Limb (tissue), 2 donors: Measurements from ENCODE around the gene RAMP1.
"Not testable (repeated sequence)": the region's sequence is repeated elsewhere in the genome, so short reads cannot be mapped to it uniquely, and the experiment has no call there.

Experiments
- DNase-seq, 2 donors: peaks; one replicate each; pipeline ENCODE4 v3.0.0-alpha.2; 2016; ENCODE audit errors: extremely low spot score in 2 of 2

RAMP1 gene

DNA sequence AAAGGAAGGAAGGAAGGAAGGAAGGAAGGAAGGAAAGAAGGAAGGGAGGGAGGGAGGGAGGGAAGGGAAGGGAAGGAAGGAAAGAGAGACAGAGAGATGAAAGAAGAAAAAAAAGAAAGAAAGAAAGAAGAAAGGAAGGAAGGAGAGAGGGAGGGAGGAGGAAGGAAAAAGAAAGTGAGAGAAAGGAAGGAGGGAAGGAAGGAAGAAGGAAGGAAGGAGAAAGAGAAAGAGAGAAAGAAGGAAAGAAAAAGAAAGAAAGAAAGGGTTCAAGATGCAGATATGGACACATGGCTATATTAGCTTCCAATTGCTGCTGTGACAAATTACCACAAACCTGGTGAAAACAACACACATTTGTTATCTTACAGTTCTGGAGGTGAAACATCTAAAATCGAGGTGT lies 87.0 kb downstream of the RAMP1 start:
- no peak for DNase-seq

- DNase-seq: not testable (repeated sequence)
Measured at GRCh38 chr2:237951354-237951753, 91.9 kb downstream of the RAMP1 start.

GRCh38 chr2:237951878-237952277 lies 92.5 kb downstream of the RAMP1 start:
- no peak for DNase-seq

GRCh38 chr2:237952851-237953250 lies 93.4 kb downstream of the RAMP1 start:
- DNase-seq: no peak

- DNase-seq: peak in 1 of 2 donors; percentile 28
Measured at GRCh38 chr2:237955640-237956401, 96.4 kb downstream of the RAMP1 start.

GRCh38 chr2:237956402-237956736 lies 96.9 kb downstream of the RAMP1 start:
- DNase-seq: no peak

DNA sequence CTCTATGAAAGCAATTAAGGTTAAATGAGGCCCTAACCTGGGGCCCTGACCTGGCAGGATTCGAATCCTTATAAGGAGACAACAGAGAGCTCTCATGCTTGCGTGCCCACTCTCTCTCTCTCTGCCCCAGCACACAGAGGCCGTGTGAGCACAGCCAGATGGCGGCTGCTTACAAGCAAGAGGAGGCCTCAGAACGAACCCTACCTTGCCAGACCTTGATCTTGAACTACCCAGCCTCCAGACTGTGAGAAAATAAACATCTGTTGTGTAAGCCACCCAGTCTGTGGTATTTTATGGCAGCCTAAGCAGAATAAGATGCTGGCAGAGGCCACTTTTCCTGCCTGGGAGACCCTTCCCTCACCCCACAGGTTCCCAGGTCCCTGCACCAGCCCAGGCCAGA lies 102.2 kb downstream of the RAMP1 start:
- DNase-seq: no peak
